ENCODE measurements around the gene EID2. TPM values are rescaled to one million over a fixed set of nuclear protein-coding genes. Genes with fewer than 3 reads are reported as not detected.

Gene EID2
- total RNA-seq, 2 donors from 2014 or later, result 7.3 to 13.5 TPM

- TF ChIP-seq POLR2A (IDR thresholded peaks at IDR 0.05) (no peak), CTCF (IDR thresholded peaks at IDR 0.05) (no peak)
- no peaks in the 10 kb centered on the region for H3K4me1 ChIP-seq
- no peak overlapping the region for H3K4me3 ChIP-seq
- peaks cover 9 to 13% of the 10 kb centered on the region in 2 donors for H3K36me3 ChIP-seq (replicated peaks in 1 of 2; ENCODE audit: insufficient read depth in 1 of 2, low read depth in 2 of 2)
- DNase-seq (no peak), ATAC-seq (no peak)
- H3K9me3 ChIP-seq, result no peaks in the 10 kb centered on the region
- H3K27ac ChIP-seq, result no peak overlapping the region
- intact Hi-C loops (cut with DNase I), result no loop called here
- H3K27me3 ChIP-seq, result no peaks in the 10 kb centered on the region
- 83 to 88% methylated on average over 6 of the region's 6 CpGs for WGBS, 2 donors
Observed at GRCh38 chr19:39492225-39492624, 47.7 kb downstream of the EID2 start.

DNA sequence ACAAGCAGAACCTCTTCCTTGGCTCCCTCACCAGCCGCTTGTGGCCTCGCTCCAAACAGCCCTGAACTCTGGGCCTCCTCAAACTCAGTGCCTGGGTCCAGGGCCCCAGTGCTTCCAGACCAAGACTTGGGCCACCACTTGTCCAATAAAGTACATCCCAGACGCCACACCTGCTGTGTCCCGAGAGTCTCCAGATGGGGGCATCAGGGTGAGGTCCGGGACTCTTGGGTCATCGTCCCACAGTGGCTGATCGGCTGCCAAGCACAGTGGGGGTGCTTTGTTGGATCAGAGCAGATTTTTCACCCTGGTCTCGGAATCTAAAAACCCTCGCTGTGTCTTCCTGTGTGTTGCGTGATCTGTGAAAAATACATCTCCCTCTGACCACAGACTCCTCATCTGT lies 50.2 kb downstream of the EID2 start:
- H3K36me3 ChIP-seq (replicated peaks in 1 of 2; ENCODE audit: insufficient read depth in 1 of 2, low read depth in 2 of 2), result peaks cover 9 to 17% of the 10 kb centered on the region in 2 donors
- intact Hi-C loops (cut with DNase I), result no loop called here
- WGBS, 2 donors, result 75 to 78% methylated on average over 4 to 10 of the region's 10 CpGs

More for the DNA sequence above, 50.2 kb downstream of the EID2 start:
- H3K4me3 ChIP-seq, result no peak overlapping the region
- no peaks in the 10 kb centered on the region for H3K4me1 ChIP-seq
- DNase-seq (no peak), ATAC-seq (no peak)
- H3K9me3 ChIP-seq, result no peaks in the 10 kb centered on the region
- no peak overlapping the region for H3K27ac ChIP-seq
- no peak for TF ChIP-seq CTCF (IDR thresholded peaks at IDR 0.05)
- no peak for TF ChIP-seq POLR2A (IDR thresholded peaks at IDR 0.05)
- H3K27me3 ChIP-seq, result no peaks in the 10 kb centered on the region

Small RNAs within 50 kb of the gene (small RNA-seq; reads per million reads assigned to genes)
- not detected for gene RPS29P24

Other genes with a start within 250 kb of the EID2 start
- gene IFNL1, start 243.8 kb downstream of the EID2 start, total RNA-seq, result not detected
- gene LRFN1, start 219.3 kb downstream of the EID2 start, total RNA-seq, result 1 to 10 TPM; 2.0 to 5.7 TPM
- gene GMFG, start 204.1 kb downstream of the EID2 start, total RNA-seq, result 1 to 10 TPM; 1.3 to 6.0 TPM
- 10 to 100 TPM; 41.5 to 77.8 TPM for gene SAMD4B, start 197.7 kb downstream of the EID2 start, total RNA-seq
- 10 to 100 TPM; 16.9 to 49.8 TPM for gene PAF1, start 149.1 kb downstream of the EID2 start, total RNA-seq
- gene MED29, start 148.8 kb downstream of the EID2 start, total RNA-seq, result 10 to 100 TPM; 23.1 to 40.9 TPM
- 100 to 1,000 TPM in 1 of 2 donors, 10 to 100 TPM in 1; 55.8 to 108 TPM for gene ZFP36, start 133.3 kb downstream of the EID2 start, total RNA-seq
- gene PLEKHG2, start 127.5 kb downstream of the EID2 start, total RNA-seq, result 10 to 100 TPM in 1 of 2 donors, 1 to 10 TPM in 1; 6.7 to 13.2 TPM
- 1,000 to 10,000 TPM in 1 of 2 donors, 100 to 1,000 TPM in 1; 573 to 1,475 TPM for gene RPS16, start 104.2 kb downstream of the EID2 start, total RNA-seq
- 10 to 100 TPM; 82.0 to 90.3 TPM for gene SUPT5H, start 94.6 kb downstream of the EID2 start, total RNA-seq
- gene TIMM50, start 59.3 kb downstream of the EID2 start, total RNA-seq, result 10 to 100 TPM; 30.4 to 50.8 TPM
- gene DLL3, start 41.2 kb downstream of the EID2 start, total RNA-seq, result not detected
- gene SELENOV, start 25.0 kb downstream of the EID2 start, total RNA-seq, result not detected
- 1 to 10 TPM; 2.0 to 3.9 TPM for gene EID2B, start 7.3 kb downstream of the EID2 start, total RNA-seq
- gene LGALS13, start 62.4 kb upstream of the EID2 start, total RNA-seq, result not detected
- not detected for gene LGALS16, start 115.8 kb upstream of the EID2 start, total RNA-seq
- gene LGALS14, start 164.3 kb upstream of the EID2 start, total RNA-seq, result not detected
- not detected for gene CLC, start 197.9 kb upstream of the EID2 start, total RNA-seq
- gene LEUTX, start 238.7 kb upstream of the EID2 start, total RNA-seq, result not detected

Measured in body of pancreas (tissue), 4 donors.